DMS 273 treated with DMSO at 0.1 percent for 48 hours (cell line): ENCODE data around the gene ZSCAN31.
"Not testable (repeated sequence)": the region's sequence is repeated elsewhere in the genome, so short reads cannot be mapped to it uniquely, and the experiment has no call there.

ENCODE experiments used
- DNase-seq: peaks from one replicate; lab custom pipeline; 2025; lab: John Stamatoyannopoulos, UW

ZSCAN31 gene

GRCh38 chr6:28335564-28336283, at the start of gene ZSCAN31:
Gene ZSCAN31, minus strand, starts transcription at chr6:28336148. Its CDS starts 6,465 bp downstream, at chr6:28329683.
- DNase-seq, result peak; percentile 92

- no peak for DNase-seq
Measured at GRCh38 chr6:28384143-28384533, 48.2 kb upstream of the ZSCAN31 start.

GRCh38 chr6:28383235-28384142, 47.5 kb upstream of the ZSCAN31 start:
- peak; percentile 32 for DNase-seq

- DNase-seq, result no peak
Measured at GRCh38 chr6:28380381-28380780, 44.4 kb upstream of the ZSCAN31 start.

GRCh38 chr6:28378644-28379043, 42.7 kb upstream of the ZSCAN31 start:
- DNase-seq, result no peak

- no peak for DNase-seq
Measured at GRCh38 chr6:28377879-28378278, 41.9 kb upstream of the ZSCAN31 start.

- DNase-seq, result no peak
Measured at GRCh38 chr6:28373925-28374324, 38.0 kb upstream of the ZSCAN31 start.

GRCh38 chr6:28371706-28372451, 35.9 kb upstream of the ZSCAN31 start:
- no peak for DNase-seq

- DNase-seq, result no peak
Measured at GRCh38 chr6:28371280-28371679, 35.3 kb upstream of the ZSCAN31 start.

- no peak for DNase-seq
Measured at GRCh38 chr6:28370440-28370839, 34.5 kb upstream of the ZSCAN31 start.

GRCh38 chr6:28369463-28369862, 33.5 kb upstream of the ZSCAN31 start:
- no peak for DNase-seq

GRCh38 chr6:28368522-28368921, 32.6 kb upstream of the ZSCAN31 start:
- no peak for DNase-seq

- DNase-seq, result not testable (repeated sequence)
Measured at GRCh38 chr6:28365590-28365989, 29.6 kb upstream of the ZSCAN31 start.

- no peak for DNase-seq
Measured at GRCh38 chr6:28360961-28361360, 25.0 kb upstream of the ZSCAN31 start.

GRCh38 chr6:28359562-28359961, 23.6 kb upstream of the ZSCAN31 start:
- not testable (repeated sequence) for DNase-seq

- no peak for DNase-seq
Measured at GRCh38 chr6:28357036-28357435, 21.1 kb upstream of the ZSCAN31 start.

- DNase-seq, result no peak
Measured at GRCh38 chr6:28356666-28357020, 20.7 kb upstream of the ZSCAN31 start.

GRCh38 chr6:28355743-28356665, 20.1 kb upstream of the ZSCAN31 start:
- peak; percentile 57 for DNase-seq

GRCh38 chr6:28354688-28355554, 19.0 kb upstream of the ZSCAN31 start:
- no peak for DNase-seq

- no peak for DNase-seq
Measured at GRCh38 chr6:28353981-28354676, 18.2 kb upstream of the ZSCAN31 start.
